HCT116 (cell line): ENCODE results near the gene NEURL1B. TPM values are rescaled to one million over a fixed set of nuclear protein-coding genes. Genes with fewer than 3 reads are reported as not detected.

Experiments used
- ATAC-seq: fragments of 200-7000 bp; cut with Tn5 transposase; 2 replicates; pipeline ENCODE4 v1.9.1; 2020; ENCODE audit warnings: mild to moderate bottlenecking, moderate library complexity
- BruUV-seq: library from RNA; stranded (reverse); fragments of 400-500 nt; replicated peaks from 2 replicates; lab custom pipeline; 2021; lab: Mats Ljungman, UMichigan
- CTCF ChIA-PET: fragments of 300-600 bp; sonication (Branson Sonifier 250); formaldehyde crosslinking; loops from one replicate; lab custom pipeline; 2021; ENCODE audit warnings: antibody characterized with exemption; lab: Charles Lee
- POLR2A ChIA-PET: fragments of 300-600, 350-600 bp; sonication (Branson Sonifier 250); formaldehyde crosslinking; loops from one replicate; lab custom pipeline; 2021; ENCODE audit warnings: antibody characterized with exemption; lab: Charles Lee
- RAD21 ChIA-PET, 2 experiments: fragments of 300-600 bp; sonication (Branson Sonifier 250); formaldehyde crosslinking; loops; one replicate each; lab custom pipeline; 2023; ENCODE audit warnings: low total read pairs in 2 of 2; ENCODE audit not compliant: uncharacterized antibody in 2 of 2, unreplicated experiment in 2 of 2, low non-redundant PET in 1 of 2; lab: Charles Lee
- DNase-seq: peaks from one replicate; pipeline ENCODE4 v3.0.0-alpha.2; 2010; ENCODE audit warnings: low read depth, low spot score
- H2AFZ ChIP-seq: fragments of 200-600 bp; shearing (Covaris generic), sonication (generic); 2 replicates; pipeline ENCODE4 v1.6.1; 2017; ENCODE audit warnings: low read depth, mixed run types, mixed read lengths, antibody characterized with exemption, low read length; ENCODE audit not compliant: poor library complexity, severe bottlenecking
- H3K27ac ChIP-seq: 2 replicates; pipeline ENCODE4 v1.5.1; 2012; ENCODE audit warnings: low read depth, low read length
- H3K27me3 ChIP-seq: fragments of 200-600 bp; sonication (generic); 2 replicates; pipeline ENCODE4 v1.6.1; 2016; ENCODE audit warnings: mixed run types, low read length, mixed read lengths; ENCODE audit not compliant: insufficient read depth
- H3K36me3 ChIP-seq, 2 experiments: fragments of 200-500 bp in 1 of 2; fragments of 200-600 bp in 1 of 2; sonication (Bioruptor generic) in 1 of 2; sonication (generic) in 1 of 2; 2 replicates each; pipeline versions ENCODE4 v1.5.1 to v1.6.1; 2014 to 2016; ENCODE audit warnings: low read length in 2 of 2, inconsistent platforms in 1 of 2, mixed read lengths in 1 of 2, mixed run types in 1 of 2; ENCODE audit not compliant: insufficient read depth in 2 of 2, control insufficient read depth in 1 of 2
- H3K4me1 ChIP-seq, 2 experiments: fragments of 200-600 bp in 1 of 2; sonication (generic) in 1 of 2; 2 replicates each; pipeline versions ENCODE4 v1.5.1 to v1.6.1; 2012 to 2017; ENCODE audit warnings: low read length in 2 of 2, inconsistent platforms in 1 of 2, mild to moderate bottlenecking in 1 of 2, mixed read lengths in 1 of 2, mixed run types in 1 of 2, moderate library complexity in 1 of 2; ENCODE audit not compliant: insufficient read depth in 2 of 2, control insufficient read depth in 1 of 2
- H3K4me2 ChIP-seq: fragments of 200-600 bp; sonication (generic); 2 replicates; pipeline ENCODE4 v1.6.1; 2017; ENCODE audit warnings: mixed run types, low read length, mixed read lengths
- H3K4me3 ChIP-seq, 2 experiments: fragments of 200-600 bp in 1 of 2; sonication (generic) in 1 of 2; replicated peaks in 1 of 2; 2 replicates each; pipeline ENCODE4 v1.5.1; 2011 to 2016; ENCODE audit warnings: low read length in 2 of 2, control low read depth in 1 of 2, low read depth in 1 of 2, mild to moderate bottlenecking in 1 of 2, mixed read lengths in 1 of 2, mixed run types in 1 of 2
- H3K79me2 ChIP-seq: fragments of 200-600 bp; sonication (generic); 2 replicates; pipeline ENCODE4 v1.6.1; 2017; ENCODE audit warnings: mild to moderate bottlenecking, mixed run types, low read length, moderate library complexity, mixed read lengths; ENCODE audit not compliant: insufficient read depth
- H3K9ac ChIP-seq: fragments of 200-600 bp; sonication (generic); 2 replicates; pipeline ENCODE4 v1.6.1; 2016; ENCODE audit warnings: low read length, mixed read lengths
- H3K9me2 ChIP-seq: fragments of 200-600 bp; sonication (generic), shearing (Covaris generic); 2 replicates; pipeline ENCODE4 v1.6.1; 2017; ENCODE audit warnings: mixed run types, mild to moderate bottlenecking, moderate library complexity; ENCODE audit not compliant: insufficient read depth
- H3K9me3 ChIP-seq, 2 experiments: fragments of 200-500 bp in 1 of 2; fragments of 200-600 bp in 1 of 2; sonication (Bioruptor generic) in 1 of 2; sonication (generic) in 1 of 2; 2 replicates each; pipeline ENCODE4 v1.6.1; 2014 to 2017; ENCODE audit warnings: low read length in 2 of 2, mixed read lengths in 2 of 2, inconsistent platforms in 1 of 2, low read depth in 1 of 2, mild to moderate bottlenecking in 1 of 2, mixed run types in 1 of 2, moderate library complexity in 1 of 2; ENCODE audit not compliant: control insufficient read depth in 1 of 2, insufficient read depth in 1 of 2
- H4K20me1 ChIP-seq: fragments of 200-600 bp; sonication (generic), shearing (Covaris generic); 2 replicates; pipeline ENCODE4 v1.6.1; 2017; ENCODE audit warnings: mixed run types, mild to moderate bottlenecking, moderate library complexity; ENCODE audit not compliant: insufficient read depth
- ATF3 ChIP-seq: IDR thresholded peaks from 2 replicates; pipeline ENCODE4 v1.6.1; 2012
- CBX3 ChIP-seq: IDR thresholded peaks from 2 replicates; pipeline ENCODE4 v1.6.1; 2012; ENCODE audit warnings: low read depth
- CEBPB ChIP-seq: IDR thresholded peaks from 2 replicates; pipeline ENCODE4 v1.6.1; 2012; ENCODE audit warnings: low read depth
- CTCF ChIP-seq, 3 experiments: fragments of 200-600 bp in 1 of 3; sonication (generic) in 1 of 3; IDR thresholded peaks in 2 of 3; conservative IDR thresholded peaks in 1 of 3; 2 replicates each; pipeline ENCODE4 v1.5.1; 2012 to 2017; ENCODE audit warnings: low read depth in 2 of 3, low read length in 2 of 3, antibody characterized with exemption in 1 of 3, borderline replicate concordance in 1 of 3, control low read depth in 1 of 3, mild to moderate bottlenecking in 1 of 3, mixed read lengths in 1 of 3, mixed run types in 1 of 3, moderate library complexity in 1 of 3; ENCODE audit not compliant: insufficient read depth in 1 of 3
- EGR1 ChIP-seq: IDR thresholded peaks from 2 replicates; pipeline ENCODE4 v1.6.1; 2012; ENCODE audit warnings: low read depth
- ELF1 ChIP-seq: IDR thresholded peaks from 2 replicates; pipeline ENCODE4 v1.6.1; 2012; ENCODE audit warnings: low read depth, borderline replicate concordance
- FOSL1 ChIP-seq: IDR thresholded peaks from 2 replicates; pipeline ENCODE4 v1.6.1; 2012; ENCODE audit warnings: low read depth
- JUND ChIP-seq: IDR thresholded peaks from 2 replicates; pipeline ENCODE4 v1.6.1; 2012
- MAX ChIP-seq: IDR thresholded peaks from 2 replicates; pipeline ENCODE4 v1.6.1; 2012
- POLR2A ChIP-seq: IDR thresholded peaks from 2 replicates; pipeline ENCODE4 v1.7.0; 2011; ENCODE audit warnings: borderline replicate concordance; ENCODE audit not compliant: insufficient read depth, insufficient read length; ENCODE audit errors: extremely low read depth
- POLR2AphosphoS5 ChIP-seq: IDR thresholded peaks from 2 replicates; pipeline ENCODE4 v1.6.1; 2011; ENCODE audit warnings: mild to moderate bottlenecking, low read depth, low read length, moderate library complexity
- RAD21 ChIP-seq: IDR thresholded peaks from 2 replicates; pipeline ENCODE4 v1.6.1; 2012; ENCODE audit warnings: low read depth, mild to moderate bottlenecking
- REST ChIP-seq: IDR thresholded peaks from 2 replicates; pipeline ENCODE4 v1.6.1; 2012; ENCODE audit warnings: low read depth
- SP1 ChIP-seq: IDR thresholded peaks from 2 replicates; pipeline ENCODE4 v1.6.1; 2012; ENCODE audit warnings: low read depth
- SRF ChIP-seq: IDR thresholded peaks from 2 replicates; pipeline ENCODE4 v1.6.1; 2012; ENCODE audit warnings: low read depth
- TCF7L2 ChIP-seq: IDR thresholded peaks from 2 replicates; pipeline ENCODE4 v1.7.0; 2011; ENCODE audit warnings: borderline replicate concordance, inconsistent platforms; ENCODE audit not compliant: insufficient read depth, insufficient read length; ENCODE audit errors: extremely low read depth
- YY1 ChIP-seq: IDR thresholded peaks from 2 replicates; pipeline ENCODE4 v1.6.1; 2011; ENCODE audit warnings: low read length, low read depth, moderate library complexity, mild to moderate bottlenecking; ENCODE audit not compliant: insufficient replicate concordance; ENCODE audit errors: extremely low read depth
- ZBTB33 ChIP-seq: IDR thresholded peaks from 2 replicates; pipeline ENCODE4 v1.6.1; 2011; ENCODE audit warnings: mild to moderate bottlenecking, low read length, moderate library complexity; ENCODE audit not compliant: insufficient replicate concordance; ENCODE audit errors: extremely low read depth
- ZFX ChIP-seq: fragments of 450-650 bp; IDR thresholded peaks from 2 replicates; pipeline ENCODE4 v1.6.1; 2017
- ZNF274 ChIP-seq: fragments of 200-500 bp; sonication (Bioruptor generic); IDR thresholded peaks from 2 replicates; pipeline ENCODE4 v1.6.1; 2014; ENCODE audit warnings: mild to moderate bottlenecking, low read depth, low read length, inconsistent platforms
- intact Hi-C: fragments of 100-400 bp; cut with micrococcal nuclease; formaldehyde crosslinking; loops from 2 replicates; pipeline ENCODE4 v1.10.0; 2022
- total RNA-seq: library from RNA; stranded (reverse); gene quantifications from one replicate; pipeline ENCODE4 v1.2.1, GENCODE V29; 2021; ENCODE audit not compliant: unreplicated experiment

Gene NEURL1B
- total RNA-seq, 1 experiment from 2014 or later = 5.8 TPM

- CTCF ChIA-PET = no interaction called here
- no peak overlapping the region for H3K27ac ChIP-seq
- no peaks in the 10 kb centered on the region for H3K9me2 ChIP-seq
- TF ChIP-seq POLR2AphosphoS5 (no peak), CEBPB (no peak), ZBTB33 (no peak), FOSL1 (no peak), CTCF (IDR thresholded peaks at IDR 0.05 in 2 of 3, conservative IDR thresholded peaks at IDR 0.05 in 1 of 3; ENCODE audit: borderline replicate concordance in 1 of 3, insufficient read depth in 1 of 3, low read depth in 2 of 3, low read length in 2 of 3) (no peak), ELF1 (no peak), ZFX (no peak), TCF7L2 (no peak), CBX3 (no peak), SP1 (no peak), YY1 (no peak), RAD21 (no peak), MAX (no peak), REST (no peak), POLR2A (no peak), SRF (no peak), EGR1 (no peak), JUND (no peak), ZNF274 (no peak), ATF3 (no peak)
- no peak for ATAC-seq
- no peak overlapping the region for H3K4me2 ChIP-seq
- BruUV-seq = no TSS peak
- POLR2A ChIA-PET = no interaction called here
- intact Hi-C loops = no loop called here
- no peaks in the 10 kb centered on the region for H3K79me2 ChIP-seq
- no peak overlapping the region for H3K4me3 ChIP-seq
- no peak overlapping the region for H2AFZ ChIP-seq
- no peaks in the 10 kb centered on the region for H3K9me3 ChIP-seq
- H3K27me3 ChIP-seq = no peaks in the 10 kb centered on the region
- H3K4me1 ChIP-seq = no peaks in the 10 kb centered on the region
- no peaks in the 10 kb centered on the region for H4K20me1 ChIP-seq
- no peak for DNase-seq
- no peaks in the 10 kb centered on the region for H3K36me3 ChIP-seq
- RAD21 ChIA-PET = no interaction called here
- H3K9ac ChIP-seq = no peak overlapping the region
Measured at GRCh38 chr5:172630082-172630481, 11.0 kb upstream of the NEURL1B start.
